Peyer's patch (tissue), 4 donors: ENCODE measurements around the gene RERE. TPM values are rescaled to one million over a fixed set of nuclear protein-coding genes. Genes with fewer than 3 reads are reported as not detected.

ENCODE experiments used
- DNase-seq, 3 donors: peaks; one replicate each; pipeline ENCODE4 v3.0.0-alpha.2; 2017 to 2019
- H3K27ac ChIP-seq, 4 donors: fragments of 200-600 bp; sonication (generic); one replicate each; pipeline ENCODE4 v1.5.1; 2016 to 2019
- H3K27me3 ChIP-seq, 2 donors: fragments of 200-600 bp; sonication (generic); one replicate each; pipeline ENCODE4 v1.5.1; 2019
- H3K36me3 ChIP-seq, 3 donors: fragments of 200-600 bp; sonication (generic); one replicate each; pipeline ENCODE4 v1.5.1; 2016 to 2019
- H3K4me1 ChIP-seq, 4 donors: fragments of 200-600 bp; sonication (generic); one replicate each; pipeline ENCODE4 v1.5.1; 2016 to 2019
- H3K4me3 ChIP-seq, 4 donors: fragments of 200-600 bp; sonication (generic); 1 replicate in 3 of 4; 2 replicates in 1 of 4; pipeline ENCODE4 v1.5.1; 2016 to 2019; ENCODE audit warnings: mild to moderate bottlenecking in 1 of 4
- H3K9me3 ChIP-seq, 4 donors: fragments of 200-600 bp; sonication (generic); one replicate each; pipeline ENCODE4 v1.5.1; 2016 to 2019; ENCODE audit warnings: mild to moderate bottlenecking in 1 of 4
- POLR2A ChIP-seq, 2 donors: fragments of 450-650 bp; IDR thresholded peaks; one replicate each; pipeline ENCODE4 v1.5.1; 2017; ENCODE audit warnings: antibody characterized with exemption in 2 of 2, mild to moderate bottlenecking in 2 of 2, moderate library complexity in 2 of 2
- total RNA-seq, 4 donors: library from RNA; depleted of rRNA; stranded (reverse); fragments of >200 nt; gene quantifications; one replicate each; pipeline ENCODE4 v1.1.0, GENCODE V29; 2016
- TF ChIP-seq, protein P1 (sequence below), 6 experiments: fragments of 450-650 bp in 4 of 6; fragments of 200-600 bp in 2 of 6; sonication (generic) in 1 of 6; IDR thresholded peaks; one replicate each; pipeline ENCODE4 v1.5.1; 2017 to 2019; ENCODE audit warnings: antibody characterized with exemption in 6 of 6, mild to moderate bottlenecking in 3 of 6, moderate library complexity in 1 of 6

The RERE gene
- total RNA-seq, 4 donors from 2014 or later: 98.5 to 528 (median 110) TPM

DNA sequence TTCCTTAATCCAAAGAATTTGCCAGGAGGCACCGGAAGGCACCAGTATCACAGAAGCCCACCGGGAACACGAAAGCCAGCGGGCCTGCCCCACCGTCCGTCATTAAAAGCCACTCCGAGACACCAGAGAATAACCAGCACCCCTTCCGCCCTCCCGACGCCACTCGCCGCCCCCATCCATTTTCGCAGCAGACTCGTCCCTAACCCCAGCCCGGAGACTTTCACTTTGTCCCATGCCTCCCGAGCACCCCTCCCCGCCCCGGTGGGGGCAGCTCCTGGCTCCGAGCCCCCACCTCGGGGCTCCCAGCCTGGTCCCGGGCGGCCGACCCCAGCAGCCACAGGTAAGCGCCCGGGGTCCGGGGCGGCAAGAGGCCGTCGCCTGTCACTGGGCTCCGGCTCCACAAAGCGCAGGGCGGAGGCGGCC is 394.2 kb downstream of the RERE start:
- peak in 2 of 3 donors; percentile 40 to 65 for DNase-seq
- H3K27ac ChIP-seq: peak overlapping the region; percentile 92 to 100 (median 98)
- no peaks in the 10 kb centered on the region for H3K9me3 ChIP-seq
- H3K4me3 ChIP-seq: peak overlapping the region; percentile 67 to 91 (median 76)
- TF ChIP-seq, protein P1, sequence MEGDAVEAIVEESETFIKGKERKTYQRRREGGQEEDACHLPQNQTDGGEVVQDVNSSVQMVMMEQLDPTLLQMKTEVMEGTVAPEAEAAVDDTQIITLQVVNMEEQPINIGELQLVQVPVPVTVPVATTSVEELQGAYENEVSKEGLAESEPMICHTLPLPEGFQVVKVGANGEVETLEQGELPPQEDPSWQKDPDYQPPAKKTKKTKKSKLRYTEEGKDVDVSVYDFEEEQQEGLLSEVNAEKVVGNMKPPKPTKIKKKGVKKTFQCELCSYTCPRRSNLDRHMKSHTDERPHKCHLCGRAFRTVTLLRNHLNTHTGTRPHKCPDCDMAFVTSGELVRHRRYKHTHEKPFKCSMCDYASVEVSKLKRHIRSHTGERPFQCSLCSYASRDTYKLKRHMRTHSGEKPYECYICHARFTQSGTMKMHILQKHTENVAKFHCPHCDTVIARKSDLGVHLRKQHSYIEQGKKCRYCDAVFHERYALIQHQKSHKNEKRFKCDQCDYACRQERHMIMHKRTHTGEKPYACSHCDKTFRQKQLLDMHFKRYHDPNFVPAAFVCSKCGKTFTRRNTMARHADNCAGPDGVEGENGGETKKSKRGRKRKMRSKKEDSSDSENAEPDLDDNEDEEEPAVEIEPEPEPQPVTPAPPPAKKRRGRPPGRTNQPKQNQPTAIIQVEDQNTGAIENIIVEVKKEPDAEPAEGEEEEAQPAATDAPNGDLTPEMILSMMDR (IDR thresholded peaks at IDR 0.05): no peak
- TF ChIP-seq POLR2A (IDR thresholded peaks at IDR 0.05): no peak
- peaks cover 3 to 53% (median 25%) of the 10 kb centered on the region in 4 donors for H3K4me1 ChIP-seq
- no peaks in the 10 kb centered on the region for H3K27me3 ChIP-seq
- H3K36me3 ChIP-seq: no peaks in the 10 kb centered on the region

DNA sequence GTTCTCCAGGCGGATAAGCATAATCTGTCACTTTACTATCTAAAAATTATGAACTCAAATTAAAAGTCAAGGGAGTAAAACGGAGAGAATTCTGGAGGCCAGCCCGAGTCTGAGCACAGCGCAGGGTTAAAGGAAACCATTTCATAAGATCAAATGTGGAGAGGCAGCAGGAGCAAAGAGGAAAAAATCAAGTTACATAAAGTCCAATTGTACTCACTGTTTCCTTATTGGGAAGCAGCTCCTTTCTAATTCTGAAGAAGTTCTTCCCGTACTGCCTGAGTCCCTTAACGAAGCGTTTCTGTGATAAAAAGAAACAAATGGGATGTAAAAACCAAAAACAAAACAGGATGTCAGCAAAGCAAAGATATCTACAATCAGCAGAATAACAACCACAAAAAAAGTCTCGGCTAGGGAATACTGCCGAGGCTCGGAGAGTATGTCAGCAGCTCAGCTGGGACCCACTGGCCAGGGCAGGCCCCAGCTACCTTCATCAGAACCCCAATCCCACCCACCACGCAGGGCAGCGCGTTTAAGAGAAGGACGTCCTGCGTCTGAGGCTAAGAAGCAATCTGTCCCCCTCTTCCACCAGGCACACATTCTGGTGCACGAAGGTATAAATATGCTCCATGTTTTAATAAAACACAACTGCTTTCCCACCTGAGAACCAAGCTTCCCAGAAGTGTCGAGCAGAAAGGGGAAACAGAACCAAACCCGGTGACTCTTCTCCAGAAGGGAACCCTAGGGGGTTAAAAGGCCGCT is 394.8 kb downstream of the RERE start:
- peak overlapping the region; percentile 67 to 91 (median 76) for H3K4me3 ChIP-seq
- peaks cover 0 to 3% (median 0%) of the 10 kb centered on the region in 3 donors for H3K36me3 ChIP-seq
- H3K4me1 ChIP-seq: peaks cover 3 to 59% (median 24%) of the 10 kb centered on the region in 4 donors
- no peaks in the 10 kb centered on the region for H3K27me3 ChIP-seq
- H3K9me3 ChIP-seq: no peaks in the 10 kb centered on the region
- H3K27ac ChIP-seq: peak overlapping the region; percentile 92 to 100 (median 98)
- no peak for TF ChIP-seq POLR2A (IDR thresholded peaks at IDR 0.05)
- TF ChIP-seq, protein P1 (IDR thresholded peaks at IDR 0.05): no peak
- peak; percentile 27 to 58 (median 57) for DNase-seq

DNA sequence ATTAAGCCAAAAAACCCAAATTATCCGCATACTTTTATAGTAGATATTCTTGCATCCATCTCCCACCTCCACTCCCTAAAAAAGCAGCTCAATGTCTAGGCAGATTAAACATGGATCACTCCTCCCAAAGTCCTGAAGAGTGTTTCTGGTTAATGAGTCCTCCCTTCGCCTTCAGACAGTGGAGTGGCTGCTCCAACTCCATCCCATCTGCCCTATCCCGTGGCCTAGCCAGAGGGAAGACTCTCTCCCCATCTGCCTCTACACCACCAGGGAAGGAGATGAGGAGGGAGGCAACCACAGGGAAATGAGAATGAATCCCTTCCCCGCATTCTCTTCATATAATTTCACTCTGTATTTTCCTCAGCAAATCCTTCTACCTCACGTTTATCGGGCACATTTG is 395.7 kb downstream of the RERE start:
- no peak for DNase-seq
- H3K9me3 ChIP-seq: no peaks in the 10 kb centered on the region

DNA sequence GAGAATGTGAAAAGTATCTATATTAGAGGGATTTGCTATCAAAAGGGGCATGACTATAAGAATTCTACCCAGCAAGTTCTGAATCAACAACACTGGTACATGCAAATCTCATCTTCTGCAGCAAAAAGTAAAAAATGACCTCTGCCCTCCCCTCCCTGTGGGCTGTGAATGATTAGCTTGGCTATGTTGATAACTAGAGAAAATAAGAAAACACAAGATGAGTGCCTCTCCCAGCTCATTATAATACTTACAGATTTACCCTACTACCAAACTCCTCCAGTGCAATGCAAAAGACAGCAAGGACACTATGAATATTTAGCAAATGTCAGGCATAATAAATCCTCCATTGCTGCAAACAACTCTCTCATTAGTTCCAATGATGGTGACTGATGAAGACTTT is 397.1 kb downstream of the RERE start:
- peaks cover 3 to 73% (median 17%) of the 10 kb centered on the region in 4 donors for H3K4me1 ChIP-seq
- H3K27me3 ChIP-seq: no peaks in the 10 kb centered on the region
- peak in 1 of 2 donors; percentile 61 for TF ChIP-seq POLR2A (IDR thresholded peaks at IDR 0.05)
- TF ChIP-seq, protein P1 (IDR thresholded peaks at IDR 0.05): no peak
- H3K27ac ChIP-seq: peak overlapping the region; percentile 13 to 100 (median 96)
- peak in 1 of 3 donors; percentile 54 for DNase-seq
- H3K36me3 ChIP-seq: peaks cover 0 to 20% (median 0%) of the 10 kb centered on the region in 3 donors
- peak overlapping the region in 2 of 4 donors; percentile 67 to 78 for H3K4me3 ChIP-seq
- no peaks in the 10 kb centered on the region for H3K9me3 ChIP-seq

More for the DNA sequence above, 395.7 kb downstream of the RERE start:
- peak overlapping the region; percentile 67 to 91 (median 76) for H3K4me3 ChIP-seq
- TF ChIP-seq POLR2A (IDR thresholded peaks at IDR 0.05): no peak
- TF ChIP-seq, protein P1 (IDR thresholded peaks at IDR 0.05): no peak
- H3K4me1 ChIP-seq: peaks cover 3 to 69% (median 20%) of the 10 kb centered on the region in 4 donors
- peaks cover 0 to 12% (median 0%) of the 10 kb centered on the region in 3 donors for H3K36me3 ChIP-seq
- H3K27me3 ChIP-seq: no peaks in the 10 kb centered on the region
- peak overlapping the region; percentile 92 to 100 (median 98) for H3K27ac ChIP-seq

DNA sequence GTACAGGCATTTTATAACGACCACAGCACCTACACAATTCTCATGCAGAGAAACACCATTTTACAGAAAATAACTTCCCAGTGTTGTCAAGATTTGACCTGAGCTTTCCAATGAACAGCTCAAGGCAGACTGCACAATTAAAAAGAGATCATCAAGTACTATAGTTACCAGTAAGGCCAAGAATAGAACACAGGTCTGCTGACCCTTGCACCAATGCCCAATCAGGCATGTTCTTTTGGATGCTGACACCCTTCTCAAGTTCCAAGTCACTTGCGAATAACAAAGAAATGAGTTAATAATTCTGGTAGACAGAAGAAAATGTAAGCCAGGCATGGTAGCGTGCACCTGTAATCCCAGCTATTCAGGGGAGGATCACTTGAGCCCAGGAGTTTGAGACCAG is 397.6 kb downstream of the RERE start:
- TF ChIP-seq, protein P1 (IDR thresholded peaks at IDR 0.05): no peak
- no peak for TF ChIP-seq POLR2A (IDR thresholded peaks at IDR 0.05)
- Histone ChIP-seq H3K36me3 (peaks cover 0 to 20% (median 0%) of the 10 kb centered on the region in 3 donors), H3K4me1 (peaks cover under 1 to 72% (median 15%) of the 10 kb centered on the region in 4 donors), H3K27ac (peak overlapping the region in 3 of 4 donors; percentile 13 to 100 (median 99)), H3K4me3 (peak overlapping the region in 2 of 4 donors; percentile 67 to 78), H3K27me3 (no peaks in the 10 kb centered on the region), H3K9me3 (no peaks in the 10 kb centered on the region)
- DNase-seq: no peak
